K562 (cell line): ENCODE data around the gene RET. TPM values are rescaled to one million over a fixed set of nuclear protein-coding genes. Genes with fewer than 3 reads are reported as not detected.

ENCODE experiments used
- ATAC-seq: fragments of 200-7000 bp; cut with Tn5 transposase; 3 replicates; pipeline ENCODE4 v1.9.1; 2020; ENCODE audit warnings: moderate library complexity
- BruUV-seq: library from RNA; stranded (reverse); fragments of 400-500 nt; replicated peaks from 2 replicates; lab custom pipeline; 2021; lab: Mats Ljungman, UMichigan
- CTCF ChIA-PET: fragments of 300-600 bp; formaldehyde crosslinking; extraction: SDS; loops from one replicate; lab custom pipeline; 2021; ENCODE audit warnings: low intra/inter-chr PET ratio; lab: Yijun Ruan, JAX
- POLR2A ChIA-PET: fragments of 300-600, 350-650 bp; sonication (Branson Sonifier 250); formaldehyde crosslinking; extraction: SDS; loops from one replicate; lab custom pipeline; 2021; ENCODE audit warnings: antibody characterized with exemption, inconsistent platforms; lab: Yijun Ruan, JAX
- DNase-seq, 4 experiments: peaks; one replicate each; pipeline versions ENCODE4 v3.0.0 to v3.0.0-alpha.2; 2011 to 2018; ENCODE audit warnings: low spot score in 3 of 4, mixed read lengths in 3 of 4; ENCODE audit errors: extremely low read depth in 1 of 4
- FAIRE-seq: peaks from 2 replicates; lab custom pipeline; 2011; peaks lifted over from hg19 to GRCh38; lab: Jason Lieb, UNC
- H2AFZ ChIP-seq: 2 replicates; pipeline ENCODE4 v1.6.0; 2011; ENCODE audit warnings: low read depth, low read length, control low read depth, inconsistent platforms
- H3K27ac ChIP-seq: fragments of 200-600 bp; 3 replicates; pipeline ENCODE4 v1.8.0; 2011; ENCODE audit warnings: low read depth, mild to moderate bottlenecking, control low read depth, inconsistent platforms, low read length, moderate library complexity, mixed read lengths; ENCODE audit errors: extremely low read depth
- H3K27me3 ChIP-seq, 2 experiments: fragments of 300-600 bp in 1 of 2; 2 replicates in 1 of 2; 3 replicates in 1 of 2; pipeline versions ENCODE4 v1.6.0 to v1.8.0; 2011; ENCODE audit warnings: inconsistent platforms in 2 of 2, low read length in 2 of 2, mild to moderate bottlenecking in 1 of 2, mixed read lengths in 1 of 2, moderate library complexity in 1 of 2; ENCODE audit not compliant: control insufficient read depth in 2 of 2, insufficient read depth in 2 of 2
- H3K36me3 ChIP-seq: fragments of 300-600 bp; 3 replicates; pipeline ENCODE4 v1.8.0; 2011; ENCODE audit warnings: mild to moderate bottlenecking, low read length, inconsistent platforms; ENCODE audit not compliant: control insufficient read depth, insufficient read depth
- H3K4me1 ChIP-seq, 2 experiments: fragments of 200-600 bp in 1 of 2; replicated peaks in 1 of 2; 2 replicates in 1 of 2; 3 replicates in 1 of 2; pipeline versions ENCODE4 v1.5.1 to v1.8.0; 2011; ENCODE audit warnings: inconsistent platforms in 2 of 2, low read length in 2 of 2, mild to moderate bottlenecking in 1 of 2, mixed read lengths in 1 of 2, moderate library complexity in 1 of 2; ENCODE audit not compliant: control insufficient read depth in 2 of 2, insufficient read depth in 2 of 2
- H3K4me2 ChIP-seq: 2 replicates; pipeline ENCODE4 v1.6.1; 2011; ENCODE audit warnings: low read length, control low read depth, inconsistent platforms, mixed read lengths; ENCODE audit not compliant: insufficient read depth
- H3K4me3 ChIP-seq: fragments of 200-600 bp; sonication (generic), shearing (Covaris generic); 2 replicates; pipeline ENCODE4 v1.5.1; 2016; ENCODE audit warnings: control low read depth, inconsistent platforms
- H3K79me2 ChIP-seq: fragments of 200-600 bp; 3 replicates; pipeline ENCODE4 v1.8.0; 2011; ENCODE audit warnings: low read length, inconsistent platforms; ENCODE audit not compliant: control insufficient read depth, insufficient read depth
- H3K9ac ChIP-seq, 2 experiments: 2 replicates each; pipeline versions ENCODE4 v1.6.0 to v1.6.1; 2011; ENCODE audit warnings: low read depth in 2 of 2, low read length in 2 of 2, control low read depth in 1 of 2, inconsistent platforms in 1 of 2, mild to moderate bottlenecking in 1 of 2, mixed read lengths in 1 of 2; ENCODE audit not compliant: insufficient read depth in 1 of 2
- H3K9me1 ChIP-seq: one replicate; pipeline ENCODE4 v1.6.0; 2011; ENCODE audit warnings: inconsistent platforms, mild to moderate bottlenecking, low read length, moderate library complexity; ENCODE audit not compliant: control insufficient read depth, insufficient read depth
- H3K9me3 ChIP-seq: replicated peaks from 2 replicates; pipeline ENCODE4 v1.5.1; 2011; ENCODE audit warnings: low read depth, low read length, inconsistent platforms; ENCODE audit not compliant: control insufficient read depth, insufficient read depth
- H4K20me1 ChIP-seq: replicated peaks from 2 replicates; pipeline ENCODE4 v1.6.1; 2011; ENCODE audit warnings: low read length, inconsistent platforms, mixed read lengths; ENCODE audit not compliant: control insufficient read depth, insufficient read depth
- CHD1 ChIP-seq: fragments of 200-600 bp; sonication (generic); IDR thresholded peaks from one replicate; pipeline ENCODE4 v1.6.1; 2012; ENCODE audit warnings: mild to moderate bottlenecking, moderate library complexity, low read length, inconsistent platforms
- RAD21 ChIP-seq, 2 experiments: fragments of 250-450 bp in 1 of 2; fragments of 450-650 bp in 1 of 2; sonication (Bioruptor Pico) in 1 of 2; formaldehyde crosslinking in 1 of 2; IDR thresholded peaks in 1 of 2; conservative IDR thresholded peaks in 1 of 2; 2 replicates each; pipeline versions ENCODE4 v1.4.0 to v1.8.0; 2020 to 2022; ENCODE audit warnings: mild to moderate bottlenecking in 2 of 2, moderate library complexity in 1 of 2
- WGBS: fragments of 100-300 bp; shearing (Covaris generic); methylation state at CpG from one replicate; pipeline ENCODE4 v1.1.6; 2016; ENCODE audit warnings: low coverage, mixed read lengths; ENCODE audit not compliant: insufficient coverage; ENCODE audit errors: missing lambda C conversion rate; 5-methylcytosine and 5-hydroxymethylcytosine counted together
- in situ Hi-C: fragments of 300-500 bp; cut with MboI; formaldehyde crosslinking; loops from 4 replicates; pipeline ENCODE4 v1.15.0; 2018; ENCODE audit warnings: inconsistent platforms, mixed read lengths
- intact Hi-C: fragments of 100-400 bp; cut with micrococcal nuclease; formaldehyde crosslinking; loops from 2 replicates; pipeline ENCODE4 v1.14.2; 2022
- polyA plus RNA-seq, 8 experiments: library from polyadenylated mRNA; depleted of rRNA in 4 of 8; stranded (reverse) in 5 of 8; unstranded in 3 of 8; fragments of >200 nt; fragmentation: Nextera tagmentation in 2 of 8; fragmentation: Illumina TruSeq in 1 of 8; extraction: Ambion mirVana in 2 of 8; extraction: Trizol in 1 of 8; gene quantifications; 2 replicates each; pipeline versions ENCODE4 v1.2.1 to v1.2.3, GENCODE V29; 2011 to 2014; ENCODE audit warnings: inconsistent platforms in 1 of 8, missing spikeins in 1 of 8
- total RNA-seq, 7 experiments: library from RNA; depleted of rRNA in 6 of 7; stranded (reverse); fragments of >200 nt in 6 of 7; fragmentation: Illumina TruSeq in 2 of 7; extraction: Trizol in 2 of 7; gene quantifications; 2 replicates each; pipeline versions ENCODE4 v1.2.1 to v1.2.3, GENCODE V29; 2011 to 2021; ENCODE audit warnings: low replicate concordance in 1 of 7
- TF ChIP-seq, protein P1 (sequence below), 2 experiments: fragments of 450-650 bp in 1 of 2; sonication (generic) in 1 of 2; formaldehyde crosslinking in 1 of 2; IDR thresholded peaks; 2 replicates each; pipeline versions ENCODE4 v1.7.1 to v1.9.0; 2016 to 2022; ENCODE audit warnings: inconsistent platforms in 1 of 2, mild to moderate bottlenecking in 1 of 2, missing genetic modification reagents in 1 of 2
- TF ChIP-seq, protein P2 (sequence below), 3 experiments: IDR thresholded peaks in 2 of 3; conservative IDR thresholded peaks in 1 of 3; 2 replicates each; pipeline ENCODE4 v1.5.1; 2011 to 2012; ENCODE audit warnings: low read length in 3 of 3, mild to moderate bottlenecking in 3 of 3, control low read depth in 2 of 3, improper control_type of control experiment in 1 of 3, inconsistent platforms in 1 of 3, low read depth in 1 of 3, mixed read lengths in 1 of 3, moderate library complexity in 1 of 3; ENCODE audit not compliant: insufficient read depth in 2 of 3

Gene RET
- total and polyA plus RNA-seq, 9 of the 15 experiments (the other 6 are each of a cell fraction or from before 2014, with no cell fraction given) = 0.04 to 0.05 TPM; not detected in 7

DNA sequence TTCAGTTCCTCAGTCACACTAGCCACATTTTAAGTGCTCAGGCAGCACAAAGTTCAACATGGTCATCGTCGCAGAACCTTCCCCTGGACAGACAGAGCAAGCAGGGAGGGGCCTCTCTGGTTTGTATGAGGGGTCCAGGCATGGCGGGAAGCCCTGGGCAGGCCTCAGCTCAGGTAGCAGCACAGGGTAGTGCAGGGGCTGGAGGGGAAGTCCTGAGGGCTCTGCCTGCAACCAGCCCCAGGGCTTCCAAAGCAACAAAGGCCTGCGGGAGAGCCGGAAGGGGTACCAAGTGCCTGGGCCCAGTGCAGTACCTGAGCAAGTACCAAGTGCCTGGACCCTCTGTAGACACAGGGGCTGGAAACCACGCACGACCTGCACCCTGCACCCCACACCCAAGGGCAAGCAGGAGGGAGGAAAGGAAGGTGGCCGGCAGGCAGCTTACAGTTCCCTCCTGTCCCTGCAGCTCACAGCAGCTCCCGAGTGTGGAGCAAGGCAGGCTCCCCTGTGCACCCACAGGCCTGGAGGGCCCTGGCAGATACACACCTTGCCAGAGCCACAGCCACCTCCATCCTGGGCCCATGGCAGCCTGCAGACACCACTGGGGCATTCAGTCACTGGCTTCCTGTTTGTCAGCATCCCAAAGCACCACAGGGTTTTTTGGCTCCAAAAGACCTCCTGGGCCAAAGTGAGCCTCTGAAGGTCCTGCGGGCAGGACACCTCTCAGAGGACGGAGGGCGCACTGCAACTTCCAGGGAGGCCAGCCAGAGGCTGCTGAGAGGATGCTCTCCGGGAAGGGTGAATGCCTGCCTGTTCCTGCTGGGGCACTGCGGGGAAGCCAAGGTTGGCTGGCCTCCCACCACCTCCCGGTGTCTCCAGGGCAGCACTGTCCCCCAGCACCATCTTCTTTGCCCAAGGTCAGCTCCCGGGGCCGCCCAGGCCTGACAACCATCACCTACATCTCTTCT lies 6.5 kb upstream of the RET start:
- Histone ChIP-seq H3K36me3 (no peaks in the 10 kb centered on the region), H3K4me1 (peaks cover 0 to 3% of the 10 kb centered on the region in 2 experiments; a peak in 1 of 5 replicates), H3K79me2 (no peaks in the 10 kb centered on the region), H3K9me3 (no peaks in the 10 kb centered on the region), H3K9me1 (no peaks in the 10 kb centered on the region), H3K4me2 (no peak overlapping the region), H3K4me3 (no peak overlapping the region), H3K27ac (no peak overlapping the region), H2AFZ (no peak overlapping the region), H3K9ac (no peak overlapping the region; a peak in 1 of 4 replicates), H4K20me1 (peaks cover under 1% of the 10 kb centered on the region), H3K27me3 (peaks cover 9 to 57% of the 10 kb centered on the region in 2 experiments; a peak in 3 of 5 replicates)
- TF ChIP-seq, protein P1, sequence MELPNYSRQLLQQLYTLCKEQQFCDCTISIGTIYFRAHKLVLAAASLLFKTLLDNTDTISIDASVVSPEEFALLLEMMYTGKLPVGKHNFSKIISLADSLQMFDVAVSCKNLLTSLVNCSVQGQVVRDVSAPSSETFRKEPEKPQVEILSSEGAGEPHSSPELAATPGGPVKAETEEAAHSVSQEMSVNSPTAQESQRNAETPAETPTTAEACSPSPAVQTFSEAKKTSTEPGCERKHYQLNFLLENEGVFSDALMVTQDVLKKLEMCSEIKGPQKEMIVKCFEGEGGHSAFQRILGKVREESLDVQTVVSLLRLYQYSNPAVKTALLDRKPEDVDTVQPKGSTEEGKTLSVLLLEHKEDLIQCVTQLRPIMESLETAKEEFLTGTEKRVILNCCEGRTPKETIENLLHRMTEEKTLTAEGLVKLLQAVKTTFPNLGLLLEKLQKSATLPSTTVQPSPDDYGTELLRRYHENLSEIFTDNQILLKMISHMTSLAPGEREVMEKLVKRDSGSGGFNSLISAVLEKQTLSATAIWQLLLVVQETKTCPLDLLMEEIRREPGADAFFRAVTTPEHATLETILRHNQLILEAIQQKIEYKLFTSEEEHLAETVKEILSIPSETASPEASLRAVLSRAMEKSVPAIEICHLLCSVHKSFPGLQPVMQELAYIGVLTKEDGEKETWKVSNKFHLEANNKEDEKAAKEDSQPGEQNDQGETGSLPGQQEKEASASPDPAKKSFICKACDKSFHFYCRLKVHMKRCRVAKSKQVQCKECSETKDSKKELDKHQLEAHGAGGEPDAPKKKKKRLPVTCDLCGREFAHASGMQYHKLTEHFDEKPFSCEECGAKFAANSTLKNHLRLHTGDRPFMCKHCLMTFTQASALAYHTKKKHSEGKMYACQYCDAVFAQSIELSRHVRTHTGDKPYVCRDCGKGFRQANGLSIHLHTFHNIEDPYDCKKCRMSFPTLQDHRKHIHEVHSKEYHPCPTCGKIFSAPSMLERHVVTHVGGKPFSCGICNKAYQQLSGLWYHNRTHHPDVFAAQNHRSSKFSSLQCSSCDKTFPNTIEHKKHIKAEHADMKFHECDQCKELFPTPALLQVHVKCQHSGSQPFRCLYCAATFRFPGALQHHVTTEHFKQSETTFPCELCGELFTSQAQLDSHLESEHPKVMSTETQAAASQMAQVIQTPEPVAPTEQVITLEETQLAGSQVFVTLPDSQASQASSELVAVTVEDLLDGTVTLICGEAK (IDR thresholded peaks at IDR 0.05) = no peak
- TF ChIP-seq, protein P1 (CRISPR knock-in tag; IDR thresholded peaks at IDR 0.05) = no peak
- TF ChIP-seq CHD1 (no peak), RAD21 (CRISPR knock-in tag; conservative IDR thresholded peaks at IDR 0.05 in 1 of 2, IDR thresholded peaks at IDR 0.05 in 1 of 2) (peak in 1 of 2 experiments; percentile 15; a peak in 1 of 4 replicates)
- TF ChIP-seq, protein P2, sequence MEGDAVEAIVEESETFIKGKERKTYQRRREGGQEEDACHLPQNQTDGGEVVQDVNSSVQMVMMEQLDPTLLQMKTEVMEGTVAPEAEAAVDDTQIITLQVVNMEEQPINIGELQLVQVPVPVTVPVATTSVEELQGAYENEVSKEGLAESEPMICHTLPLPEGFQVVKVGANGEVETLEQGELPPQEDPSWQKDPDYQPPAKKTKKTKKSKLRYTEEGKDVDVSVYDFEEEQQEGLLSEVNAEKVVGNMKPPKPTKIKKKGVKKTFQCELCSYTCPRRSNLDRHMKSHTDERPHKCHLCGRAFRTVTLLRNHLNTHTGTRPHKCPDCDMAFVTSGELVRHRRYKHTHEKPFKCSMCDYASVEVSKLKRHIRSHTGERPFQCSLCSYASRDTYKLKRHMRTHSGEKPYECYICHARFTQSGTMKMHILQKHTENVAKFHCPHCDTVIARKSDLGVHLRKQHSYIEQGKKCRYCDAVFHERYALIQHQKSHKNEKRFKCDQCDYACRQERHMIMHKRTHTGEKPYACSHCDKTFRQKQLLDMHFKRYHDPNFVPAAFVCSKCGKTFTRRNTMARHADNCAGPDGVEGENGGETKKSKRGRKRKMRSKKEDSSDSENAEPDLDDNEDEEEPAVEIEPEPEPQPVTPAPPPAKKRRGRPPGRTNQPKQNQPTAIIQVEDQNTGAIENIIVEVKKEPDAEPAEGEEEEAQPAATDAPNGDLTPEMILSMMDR (IDR thresholded peaks at IDR 0.05 in 2 of 3, conservative IDR thresholded peaks at IDR 0.05 in 1 of 3; ENCODE audit: insufficient read depth in 2 of 3, low read depth in 1 of 3, low read length in 3 of 3) = peak in 2 of 3 experiments; percentile 20 to 24; a peak in 2 of 6 replicates
- POLR2A ChIA-PET = interaction anchor here (0.6 kb wide), 1 partner anchor 21 kb away, joined by 3 read pairs; no protein-coding TSS in a partner anchor
- DNase-seq (peak in 1 of 4 experiments; percentile 11), FAIRE-seq (no peak), ATAC-seq (peak; percentile 65)
- intact Hi-C loops (loop anchor here (10.0 kb wide), 2 partner anchors 56 to 86 kb away; no protein-coding TSS in a partner anchor), in situ Hi-C loops (no loop called here)
- CTCF ChIA-PET = no interaction called here
- no TSS peak for BruUV-seq
- WGBS = under 1% methylated on average over 17 of the region's 17 CpGs
